ENCODE data around the gene UBE2O.

The UBE2O gene

GRCh38 chr17:76437467-76438402 lies 15.2 kb downstream of the UBE2O start:
- DNase-seq = no peak

DNA sequence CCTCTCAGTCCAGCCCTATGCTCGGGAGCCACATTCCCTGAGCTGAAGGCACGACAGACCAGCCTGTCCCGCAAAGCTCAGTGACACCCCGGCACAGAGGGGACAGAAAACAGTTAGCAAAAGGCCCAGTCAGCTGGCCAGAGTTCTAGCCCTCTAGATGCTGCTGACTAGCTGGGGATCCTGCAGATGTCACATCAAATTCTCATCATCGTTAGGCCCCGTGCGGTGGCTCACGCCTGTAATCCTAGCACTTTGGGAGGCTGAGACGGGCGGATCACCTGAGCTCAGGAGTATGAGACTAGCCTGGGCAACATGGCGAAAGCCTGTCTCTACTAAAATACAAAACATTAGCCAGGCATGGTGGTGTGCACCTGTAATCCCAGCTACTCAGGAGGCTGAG lies 17.2 kb downstream of the UBE2O start:
- DNase-seq = no peak

DNA sequence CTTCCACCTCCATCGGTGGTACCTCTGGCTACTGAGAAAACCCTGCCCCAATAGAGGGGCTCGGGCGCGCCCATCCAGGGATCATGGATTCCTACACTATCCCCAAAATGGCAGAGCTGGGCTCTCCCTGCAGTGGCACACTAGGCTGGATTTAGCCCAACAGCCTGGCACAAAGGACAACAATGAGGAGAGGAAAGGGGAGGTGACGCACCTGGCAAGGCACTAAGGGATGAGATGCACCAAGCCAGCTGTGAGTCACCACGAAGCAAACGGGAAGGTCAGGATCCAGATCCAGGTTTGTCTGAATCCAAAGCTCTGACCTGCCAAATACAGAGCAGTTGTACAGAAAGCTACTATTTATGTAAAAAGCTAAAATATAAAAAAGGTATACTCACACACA lies 18.1 kb downstream of the UBE2O start:
- no peak for DNase-seq

DNA sequence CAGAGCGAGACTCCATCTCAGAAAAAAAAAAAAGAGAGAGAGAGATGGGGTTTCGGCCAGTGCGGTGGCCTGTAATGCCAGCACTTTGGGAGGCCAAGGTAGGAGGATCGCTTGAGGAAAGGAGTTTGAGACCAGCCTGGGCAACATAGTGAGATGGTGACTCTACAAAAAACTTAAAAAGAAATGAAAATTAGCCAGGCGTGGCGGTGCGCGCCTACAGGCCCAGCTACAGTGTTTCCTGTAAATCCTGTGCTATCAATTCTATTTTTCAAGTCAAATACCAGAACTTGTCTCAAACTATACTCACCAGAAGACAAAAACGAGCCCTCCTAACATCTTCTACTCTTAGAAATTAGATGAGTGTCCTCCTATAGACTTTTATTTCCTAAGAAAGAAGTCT lies 19.3 kb downstream of the UBE2O start:
- DNase-seq = no peak

DNA sequence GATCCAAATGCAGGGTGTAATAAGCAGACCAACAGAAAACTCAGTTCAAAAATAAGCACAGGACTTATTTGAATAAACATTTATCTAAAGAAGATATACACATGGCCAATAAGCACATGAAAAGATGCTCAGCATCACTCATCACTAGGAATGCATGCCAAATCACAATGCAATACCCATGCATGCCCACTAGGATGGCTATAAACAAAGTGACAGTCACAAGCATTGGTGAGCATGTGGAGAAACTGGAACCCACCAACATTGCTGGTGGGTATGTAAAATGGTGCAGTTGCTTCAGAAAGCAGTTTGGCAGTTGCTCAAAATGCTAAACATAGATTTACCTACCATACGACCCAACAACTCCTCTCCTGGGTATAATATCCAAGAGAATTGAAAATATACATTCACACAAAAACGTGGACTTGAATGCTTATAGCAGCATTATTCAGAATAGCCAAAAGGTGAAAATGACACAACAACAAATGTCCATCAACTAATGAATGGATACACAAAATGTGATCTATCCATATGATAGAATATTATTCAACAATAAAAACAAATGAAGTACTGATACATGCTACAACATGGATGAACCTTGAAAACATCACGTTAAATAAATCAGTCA lies 20.1 kb downstream of the UBE2O start:
- no peak for DNase-seq

GRCh38 chr17:76432004-76432403 lies 20.9 kb downstream of the UBE2O start:
- DNase-seq = no peak

DNA sequence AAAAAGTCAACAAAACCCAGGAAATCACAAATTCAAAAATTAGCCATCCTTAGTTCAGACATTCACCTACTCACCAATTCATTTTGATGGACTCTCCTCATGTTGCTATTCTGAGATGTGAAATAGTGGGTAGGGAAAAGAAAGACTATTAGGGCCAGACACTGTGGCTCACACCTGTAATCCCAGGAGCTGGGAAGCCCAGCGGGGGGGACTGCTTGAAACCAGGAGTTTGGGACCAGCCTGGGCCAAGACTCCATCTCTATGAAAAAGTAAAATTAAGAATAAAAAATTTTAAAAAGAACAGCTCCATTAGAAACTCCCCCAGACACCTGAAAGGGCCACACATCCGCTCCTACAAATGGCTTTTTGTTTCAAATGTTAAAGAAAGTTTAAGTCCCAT lies 21.4 kb downstream of the UBE2O start:
- no peak for DNase-seq

- DNase-seq = no peak
These were observed 24.4 kb downstream of the UBE2O start for GRCh38 chr17:76428511-76428910.

- DNase-seq = no peak
These were observed 25.3 kb downstream of the UBE2O start for GRCh38 chr17:76427501-76428231.

GRCh38 chr17:76426853-76427252 lies 26.1 kb downstream of the UBE2O start:
- no peak for DNase-seq

- DNase-seq = no peak
These were observed 30.1 kb downstream of the UBE2O start for GRCh38 chr17:76422860-76423259.

- DNase-seq = no peak
These were observed 30.5 kb downstream of the UBE2O start for GRCh38 chr17:76422406-76422805.

DNA sequence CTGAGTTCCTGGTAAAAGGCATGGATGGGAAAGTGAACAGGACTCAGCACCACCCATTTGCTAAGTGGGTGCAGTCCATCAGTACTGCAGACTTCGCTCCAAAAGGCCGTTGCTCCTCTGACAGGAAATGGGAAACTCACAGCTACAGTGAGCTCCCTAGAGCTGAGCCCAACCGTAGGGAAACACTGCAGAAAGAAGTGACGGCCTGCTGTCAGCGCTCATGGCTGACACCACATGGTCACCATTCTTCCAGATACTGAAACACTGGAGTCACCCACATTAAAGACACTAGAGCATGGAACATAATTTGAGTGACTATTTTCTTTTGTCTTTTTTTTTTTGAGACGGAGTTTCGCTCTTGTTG lies 31.9 kb downstream of the UBE2O start:
- no peak for DNase-seq

- no peak for DNase-seq
These were observed 32.5 kb downstream of the UBE2O start for GRCh38 chr17:76420356-76421043.

DNA sequence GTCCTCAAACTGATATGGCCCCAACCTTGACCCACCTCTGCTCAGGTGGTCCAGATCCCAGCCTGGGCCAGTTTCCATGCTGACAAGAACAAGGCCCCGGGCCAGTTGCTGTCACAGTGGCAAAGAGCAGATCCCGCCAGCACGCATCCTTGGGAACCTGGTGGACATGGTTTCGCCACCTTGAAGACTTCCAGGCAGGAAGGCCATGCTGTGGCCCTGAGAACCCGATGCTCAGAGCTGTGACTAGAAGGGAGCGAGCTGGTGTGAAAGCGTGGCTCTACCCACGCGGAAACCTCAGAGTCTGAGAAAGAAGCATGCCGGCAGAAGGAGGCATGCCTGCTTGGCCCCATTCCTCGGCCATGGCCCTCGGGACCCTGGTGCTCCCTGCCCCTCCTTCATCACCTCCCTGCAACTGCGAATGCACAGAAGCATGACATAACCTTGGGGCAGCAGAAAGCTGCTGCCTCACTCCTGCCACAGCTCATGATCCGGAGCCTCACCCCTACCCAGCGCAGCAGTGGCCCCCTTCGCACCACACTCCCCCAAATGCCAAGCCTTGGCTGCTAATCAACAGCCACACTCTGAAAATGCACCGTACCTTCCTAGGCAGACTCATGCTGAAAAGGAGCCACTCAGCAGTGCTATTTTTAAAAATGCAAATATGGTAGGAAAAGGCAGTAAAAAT lies 33.2 kb downstream of the UBE2O start:
- no peak for DNase-seq

- no peak for DNase-seq
These were observed 35.3 kb downstream of the UBE2O start for GRCh38 chr17:76417499-76418143.

DNA sequence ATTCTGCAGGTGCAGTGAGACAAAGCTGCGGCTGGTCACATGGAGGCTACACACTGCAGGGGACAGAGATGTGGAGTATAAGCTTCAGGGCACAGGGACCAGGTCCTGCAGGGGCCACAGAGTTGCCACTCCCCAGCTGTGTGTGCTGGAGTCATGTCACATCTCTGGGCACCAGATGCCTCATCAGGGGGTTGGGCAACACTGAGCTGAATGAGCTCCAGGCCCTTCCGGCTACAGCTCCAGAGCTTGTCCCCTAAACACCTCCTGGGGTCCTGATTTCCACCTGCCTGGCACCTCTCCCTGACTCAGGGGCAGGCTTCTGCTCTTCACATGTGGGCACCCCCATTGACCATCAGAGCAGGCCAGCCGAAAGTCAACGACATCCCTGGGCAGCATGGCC lies 36.1 kb downstream of the UBE2O start:
- no peak for DNase-seq

- DNase-seq = no peak
These were observed 36.5 kb downstream of the UBE2O start for GRCh38 chr17:76416457-76416856.

DNA sequence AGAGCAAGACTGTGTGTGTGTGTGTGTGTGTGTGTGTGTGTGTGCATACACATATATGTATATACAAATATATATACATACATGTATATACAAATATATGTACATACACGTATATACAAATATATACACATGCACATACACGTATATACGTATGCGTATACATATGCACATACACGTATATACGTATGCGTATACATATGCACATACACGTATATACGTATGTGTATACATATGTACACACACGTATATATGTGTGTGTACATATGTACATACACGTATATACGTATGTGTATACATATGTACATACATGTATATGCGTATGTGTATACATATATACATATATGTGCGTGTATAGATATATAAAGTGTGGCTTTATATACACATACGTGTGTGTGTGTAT lies 37.2 kb downstream of the UBE2O start:
- DNase-seq = no peak

DNA sequence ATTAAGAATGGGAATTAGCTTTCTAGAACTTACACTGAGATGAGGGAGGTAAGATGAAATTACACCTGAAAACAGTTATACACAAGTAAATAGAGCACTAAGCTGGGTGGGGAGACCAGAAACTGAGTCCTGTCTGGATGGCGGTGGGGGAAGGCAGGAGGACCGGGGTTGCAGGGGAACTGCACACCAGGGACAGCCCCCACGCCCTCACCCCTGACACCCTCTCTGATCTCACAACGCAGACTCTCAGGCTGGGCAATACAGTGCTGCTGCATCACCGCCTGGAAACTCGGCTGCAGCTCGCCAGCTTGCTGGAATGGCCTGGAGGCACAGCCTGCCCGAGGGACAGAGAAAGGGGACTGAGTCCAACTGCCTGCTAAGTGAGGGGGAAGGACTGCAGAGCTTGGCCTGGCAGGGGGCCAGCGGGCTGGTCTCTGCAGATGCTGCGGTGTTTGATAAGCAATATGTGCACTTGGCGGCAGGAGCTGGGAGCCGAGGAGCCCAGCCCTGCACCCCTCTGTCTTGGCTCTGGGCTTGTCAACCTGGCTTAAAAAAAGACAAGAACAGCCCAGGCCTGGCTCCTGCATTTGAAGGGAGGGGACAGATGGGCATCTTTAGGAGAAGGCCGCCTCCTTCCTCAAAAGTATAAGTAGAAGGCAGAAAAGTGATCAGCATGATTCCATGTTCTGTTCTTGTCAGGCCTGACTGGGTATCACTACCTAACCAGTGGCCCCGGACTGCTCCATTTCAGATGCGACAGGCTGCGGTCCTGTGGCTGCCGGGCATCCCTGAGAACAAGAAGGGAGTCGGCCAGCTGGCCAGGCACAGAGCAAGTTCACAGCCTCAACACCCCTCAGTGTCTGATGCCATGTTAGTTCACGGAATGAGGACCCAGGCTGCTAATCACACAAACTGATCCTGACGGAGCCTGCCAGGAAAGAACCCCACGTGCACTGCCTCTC lies 38.3 kb downstream of the UBE2O start:
- no peak for DNase-seq

DNA sequence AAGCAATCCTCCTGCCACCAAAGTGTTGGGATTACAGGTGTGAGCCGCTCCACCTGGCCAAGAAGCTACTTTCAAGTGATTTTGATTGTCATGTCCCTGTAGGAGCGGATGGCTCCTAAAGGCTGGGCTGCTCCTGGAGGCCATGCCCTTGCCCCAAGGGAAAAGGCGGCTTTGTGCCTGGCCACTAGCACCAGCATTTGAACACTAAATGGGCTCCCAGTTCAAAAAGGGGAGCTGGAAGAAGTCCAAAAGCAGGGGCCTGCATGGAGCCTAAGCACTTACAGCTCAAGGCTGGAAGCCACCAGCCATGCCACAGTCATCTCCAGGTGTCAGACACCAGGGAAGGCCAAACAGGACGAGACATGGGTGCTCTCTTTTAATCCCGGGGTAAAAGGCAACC lies 41.7 kb downstream of the UBE2O start:
- no peak for DNase-seq

All from activated gamma-delta T cell treated with Interleukin-2 at 50 U/mL for 16 hours (primary cell).